Stimulated activated CD4-positive, alpha-beta T cell treated with anti-CD3 and anti-CD28 coated beads, Interleukin-1b, Interleukin-23, amount 100 ng/mL, for 48 hours (primary cell): ENCODE data around the gene C1QTNF9.
"Not testable (repeated sequence)": the region's sequence is repeated elsewhere in the genome, so short reads cannot be mapped to it uniquely, and the experiment has no call there.

Source experiments
- DNase-seq: peaks from one replicate; pipeline ENCODE4 v3.0.0-alpha.2; 2020

Gene C1QTNF9

DNA sequence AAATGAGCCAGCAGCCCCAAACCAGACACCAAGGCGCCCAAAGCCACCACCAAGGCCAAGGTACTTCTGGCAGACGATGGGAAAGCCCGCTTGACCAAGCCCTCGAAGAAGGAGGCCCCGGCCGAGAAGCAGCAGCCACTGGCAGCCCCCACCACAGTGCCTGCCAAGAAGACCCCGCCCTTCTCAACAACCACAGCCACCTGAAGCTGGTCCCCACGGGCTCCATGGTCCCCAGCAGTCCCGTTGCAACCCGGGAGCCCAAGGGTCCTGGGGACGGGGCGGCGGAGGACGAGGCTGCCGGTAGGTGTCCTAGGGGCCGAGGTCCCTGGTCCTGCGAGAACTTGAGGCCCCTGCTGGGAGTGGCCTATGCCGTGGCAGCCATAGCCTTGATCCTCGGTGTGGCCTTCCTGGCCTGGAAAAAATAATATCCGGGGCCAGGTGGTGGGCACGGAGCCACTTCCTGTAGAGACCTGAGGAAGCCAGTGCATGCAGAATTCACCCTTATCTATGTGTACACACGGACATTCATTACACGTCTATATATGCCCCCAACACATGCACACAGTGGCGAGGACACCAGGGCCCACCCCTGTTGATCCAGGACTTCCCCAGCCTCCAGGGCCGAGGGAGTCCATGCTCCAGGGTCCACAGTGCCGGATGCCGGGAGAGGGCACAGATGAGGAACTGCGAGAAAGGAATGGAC lies 13.8 kb downstream of the C1QTNF9 start:
- DNase-seq: no peak

DNA sequence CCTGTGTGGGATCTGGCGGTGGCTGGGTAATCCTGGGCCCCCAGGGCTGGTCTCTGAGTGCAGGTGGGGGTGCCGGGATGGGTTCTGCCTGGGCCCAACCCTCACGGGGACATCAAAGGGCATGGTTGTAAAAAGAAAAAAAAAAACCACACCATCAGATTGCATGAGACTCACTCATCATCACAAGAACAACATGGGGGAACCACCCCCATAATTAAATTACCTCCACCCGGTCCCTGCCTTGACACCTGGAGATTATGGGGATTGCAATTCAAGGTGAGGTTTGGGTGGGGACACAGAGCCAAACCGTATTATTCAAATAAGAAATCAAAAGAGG lies 14.3 kb downstream of the C1QTNF9 start:
- DNase-seq: no peak

DNA sequence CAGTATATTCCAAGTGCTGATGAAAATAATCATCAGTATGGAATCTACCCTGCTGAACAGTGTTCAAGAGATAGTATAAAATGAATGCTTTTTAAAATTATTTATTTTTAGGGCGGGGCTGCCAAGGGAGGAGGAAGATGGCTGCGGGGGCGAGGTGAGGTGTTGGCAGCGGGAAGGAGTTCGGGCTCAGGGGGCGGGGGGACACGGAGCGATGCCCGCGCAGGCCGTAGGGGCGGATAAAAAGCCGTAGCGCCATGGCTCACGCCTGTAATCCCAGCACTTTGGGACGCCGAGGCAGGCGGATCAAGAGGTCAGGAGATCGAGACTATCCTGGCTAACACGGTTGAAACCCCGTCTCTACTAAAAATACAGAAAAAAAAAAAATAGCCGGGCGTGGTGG lies 18.2 kb downstream of the C1QTNF9 start:
- not testable (repeated sequence) for DNase-seq

DNA sequence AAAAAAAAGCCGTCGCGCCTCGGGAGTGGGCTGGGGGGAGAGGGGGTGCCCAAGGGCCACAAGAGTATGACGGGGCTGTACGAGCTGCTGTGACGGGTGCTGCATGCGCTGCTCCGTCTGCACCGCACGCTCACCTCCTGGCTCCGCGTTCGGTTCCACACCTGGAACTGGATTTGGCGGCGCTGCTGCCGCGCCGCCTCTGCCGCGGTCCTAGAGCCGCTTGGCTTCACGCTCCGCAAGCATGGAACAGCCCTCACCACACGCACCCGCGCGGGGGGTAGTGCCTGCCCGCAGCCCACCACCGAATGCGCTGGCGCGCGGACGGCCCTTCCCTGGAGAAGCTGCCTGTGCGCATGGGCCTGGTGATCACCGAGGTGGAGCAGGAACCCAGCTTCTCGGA lies 18.8 kb downstream of the C1QTNF9 start:
- DNase-seq: no peak

DNA sequence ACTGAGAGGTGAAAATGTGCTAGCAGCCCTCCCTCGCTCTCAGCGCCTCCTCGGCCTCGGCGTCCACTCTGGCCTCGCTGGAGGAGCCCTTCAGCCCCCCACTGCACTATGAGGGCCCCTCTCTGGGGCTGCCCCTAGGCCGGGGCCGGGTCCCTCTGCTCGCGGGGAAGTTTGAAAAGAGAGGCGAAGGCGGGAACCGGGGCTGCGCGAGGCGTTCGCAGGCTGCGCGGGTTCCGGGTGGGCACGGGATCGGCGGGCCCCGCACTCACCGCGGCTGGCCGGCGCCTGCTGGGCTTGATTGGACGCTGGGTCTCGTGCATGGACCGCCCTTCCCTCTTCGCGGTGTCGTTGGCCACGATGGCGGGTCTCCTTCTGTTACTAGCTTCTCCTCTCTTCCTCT lies 29.3 kb downstream of the C1QTNF9 start:
- no peak for DNase-seq

DNA sequence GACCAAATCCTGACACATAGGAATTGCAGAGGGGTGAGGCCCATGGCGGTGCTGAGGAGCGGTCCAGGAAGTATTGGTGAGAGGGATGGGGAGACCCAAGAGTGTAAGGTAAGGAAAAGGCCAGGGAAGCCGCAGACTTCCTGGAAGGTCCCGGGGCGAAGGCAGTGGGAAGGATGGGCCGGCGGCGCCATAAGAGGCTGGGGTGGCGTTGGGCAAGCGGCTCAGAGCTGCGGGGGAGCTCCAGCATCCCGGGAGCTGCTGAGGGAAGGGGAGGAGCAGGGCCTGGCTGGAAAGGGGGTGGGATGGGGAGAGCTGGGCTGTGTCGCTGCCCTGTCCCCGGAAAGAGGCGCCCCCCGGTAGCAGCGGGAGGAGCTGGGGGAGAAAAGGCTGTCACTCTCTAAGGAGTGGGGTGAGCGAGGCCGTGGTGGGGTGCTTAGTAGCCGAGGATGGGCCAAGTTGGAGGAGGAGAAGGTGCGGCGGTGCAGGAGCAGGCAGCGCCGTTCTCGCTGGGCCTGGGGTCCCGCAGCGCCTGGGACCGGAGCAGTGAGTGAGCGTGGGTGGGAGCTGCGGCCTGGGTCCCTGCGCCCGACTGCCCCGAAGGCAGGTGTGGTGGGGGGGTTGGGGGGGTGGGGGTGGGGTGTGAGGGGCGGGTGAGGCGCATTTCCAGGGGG lies 30.7 kb downstream of the C1QTNF9 start:
- DNase-seq: no peak

- no peak for DNase-seq
These were observed 31.2 kb downstream of the C1QTNF9 start for GRCh38 chr13:24340608-24340955.

- no peak for DNase-seq
These were observed 32.1 kb downstream of the C1QTNF9 start for GRCh38 chr13:24341439-24341838.

GRCh38 chr13:24348385-24348784 lies 39.0 kb downstream of the C1QTNF9 start:
- no peak for DNase-seq

DNA sequence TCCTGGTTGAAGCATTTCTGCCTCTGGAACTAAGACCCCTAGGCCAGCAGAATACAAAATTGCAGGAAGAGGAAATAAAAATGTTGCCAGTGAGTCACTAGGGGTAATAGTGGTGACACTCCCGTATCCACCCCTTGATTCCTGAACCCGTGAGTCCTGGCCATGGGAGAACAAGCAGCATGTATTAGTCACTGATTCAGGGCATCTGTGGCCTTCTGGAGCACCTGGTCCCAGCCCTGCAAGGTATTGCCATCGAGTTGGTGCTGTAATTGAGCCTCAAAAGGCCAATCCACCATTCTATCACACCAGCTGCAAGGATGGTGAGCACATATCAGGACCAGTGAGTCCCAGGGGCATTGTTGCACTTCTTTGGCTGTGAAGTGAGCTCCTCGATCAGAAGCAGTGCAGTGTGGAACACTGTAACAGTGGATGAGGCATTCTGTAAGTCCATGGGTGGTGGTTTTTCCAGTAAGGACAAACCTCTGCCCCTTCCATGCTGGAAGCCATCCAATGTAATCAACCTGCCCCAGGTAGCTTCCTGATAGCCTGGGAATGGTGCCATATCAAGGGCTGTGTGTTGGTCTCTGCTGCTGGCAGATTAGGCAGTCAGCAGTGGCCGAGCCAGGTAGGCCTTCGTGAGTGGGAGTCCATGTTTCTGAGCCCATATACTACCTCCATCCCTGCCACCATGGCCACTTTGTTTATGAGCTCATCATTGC lies 39.6 kb downstream of the C1QTNF9 start:
- no peak for DNase-seq

DNA sequence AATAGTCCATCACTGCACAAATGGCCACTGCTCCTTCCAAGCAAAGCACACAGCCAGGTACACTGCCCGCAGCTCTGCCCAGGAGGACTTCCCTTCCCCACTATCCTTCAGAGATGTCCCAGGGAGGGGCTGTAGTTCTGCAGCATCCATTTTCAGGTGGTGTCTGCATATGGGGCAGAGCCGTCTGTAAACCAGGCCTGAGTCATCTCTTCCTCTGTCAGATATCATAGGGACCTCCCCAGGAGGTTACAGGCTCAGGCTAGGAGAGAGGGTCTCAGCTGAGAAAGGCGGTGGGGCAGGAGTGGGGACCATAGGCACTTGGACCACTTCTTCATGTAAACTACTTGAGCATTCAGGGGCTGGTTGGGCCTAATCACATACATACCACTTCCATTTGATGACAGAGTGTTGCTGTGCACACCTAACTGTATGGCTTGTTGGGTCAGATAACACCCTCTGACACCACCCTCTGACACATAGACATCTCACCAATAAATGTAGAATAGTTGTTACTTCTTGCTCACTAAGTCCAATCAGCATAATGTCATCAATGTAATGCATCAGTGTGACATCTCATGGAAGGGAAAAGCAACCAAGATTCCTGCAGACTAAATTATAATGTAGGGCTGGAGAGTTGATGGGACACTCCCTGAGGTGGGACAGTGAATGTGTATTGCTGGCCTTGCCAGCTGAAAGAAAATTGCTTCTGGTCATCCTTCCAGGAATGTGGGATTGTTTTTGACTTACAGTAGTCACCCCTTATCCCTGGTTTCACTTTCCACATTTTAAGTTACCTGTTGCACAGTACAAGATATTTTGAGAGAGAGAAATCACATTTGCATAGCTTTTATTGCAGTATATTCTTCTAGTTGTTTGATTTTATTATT lies 40.6 kb downstream of the C1QTNF9 start:
- DNase-seq: not testable (repeated sequence)

- no peak for DNase-seq
These were observed 42.0 kb downstream of the C1QTNF9 start for GRCh38 chr13:24351423-24351822.

DNA sequence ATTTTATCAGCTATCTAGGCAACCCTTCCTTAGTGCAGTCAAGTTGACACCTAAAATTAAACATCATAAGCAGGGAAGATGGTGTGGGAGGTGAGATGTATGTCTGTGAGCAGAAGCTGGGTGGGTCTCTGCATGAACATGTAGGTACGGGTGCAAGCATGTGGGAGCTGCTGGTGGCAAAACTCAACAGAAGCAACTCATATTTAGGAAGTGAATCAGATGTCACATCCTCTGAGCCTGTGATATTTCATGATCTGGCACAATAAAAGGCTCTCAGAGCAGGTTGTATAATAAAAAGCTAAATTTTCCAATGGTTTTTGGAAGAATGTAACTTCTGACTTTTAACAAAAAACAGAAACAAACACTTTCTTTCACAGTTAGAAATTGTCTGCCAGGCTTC lies 44.4 kb downstream of the C1QTNF9 start:
- DNase-seq: no peak

DNA sequence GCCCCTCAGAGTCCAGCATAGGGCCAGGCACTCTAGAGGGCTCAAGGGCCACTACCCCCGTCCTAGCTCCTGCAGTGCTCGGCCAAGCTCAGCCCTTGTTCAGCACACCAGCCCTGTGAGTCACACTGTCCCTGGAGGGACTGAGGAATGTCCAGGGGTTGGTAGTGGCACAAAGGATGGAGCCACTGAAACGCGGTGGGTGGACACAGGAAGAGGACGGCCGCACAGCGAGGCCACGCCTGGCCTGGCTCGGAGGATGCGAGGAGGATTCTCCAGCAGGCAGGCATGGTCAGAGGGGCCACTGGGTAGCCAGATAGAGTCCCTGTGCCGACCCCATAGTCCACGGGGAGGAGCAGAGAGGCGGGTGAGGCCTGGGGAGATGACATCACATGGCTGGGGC lies 45.7 kb downstream of the C1QTNF9 start:
- no peak for DNase-seq

- DNase-seq: no peak
These were observed 46.9 kb downstream of the C1QTNF9 start for GRCh38 chr13:24356270-24356669.

DNA sequence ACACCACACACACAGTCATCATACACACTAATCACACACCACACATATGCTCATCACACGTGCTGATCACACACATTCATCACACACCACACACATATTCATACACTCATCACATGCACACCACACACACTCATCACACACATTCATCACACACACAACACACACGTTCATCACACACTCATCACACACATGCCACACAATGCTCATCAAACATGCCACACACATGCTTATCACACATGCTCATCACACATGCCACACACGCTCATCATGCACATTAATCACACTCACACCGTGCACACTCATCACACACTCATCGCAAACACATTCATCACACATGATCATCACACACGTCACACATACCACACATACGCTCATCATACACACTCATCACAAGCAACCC lies 47.5 kb downstream of the C1QTNF9 start:
- DNase-seq: no peak

- DNase-seq: no peak
These were observed 48.4 kb downstream of the C1QTNF9 start for GRCh38 chr13:24357756-24358155.

DNA sequence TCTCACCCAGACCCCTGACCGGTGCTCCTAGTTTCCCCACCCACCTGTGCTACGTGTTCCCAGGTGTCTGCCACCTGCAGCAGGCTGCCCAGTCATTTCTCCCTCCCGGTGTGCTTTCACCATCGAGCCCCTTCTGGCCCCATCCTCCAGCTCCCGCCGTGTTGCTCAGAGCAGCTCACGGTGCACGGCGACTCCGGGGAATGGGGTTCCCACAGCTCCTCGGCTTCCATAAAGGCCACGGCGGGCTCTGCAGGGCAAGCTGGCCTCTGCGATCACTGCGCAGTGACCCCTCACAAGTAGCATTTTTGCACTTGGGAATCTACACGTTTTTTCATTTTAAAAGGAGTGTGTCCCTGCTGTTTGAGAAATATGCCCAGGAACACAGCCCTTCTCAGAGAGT lies 49.5 kb downstream of the C1QTNF9 start:
- not testable (repeated sequence) for DNase-seq

DNA sequence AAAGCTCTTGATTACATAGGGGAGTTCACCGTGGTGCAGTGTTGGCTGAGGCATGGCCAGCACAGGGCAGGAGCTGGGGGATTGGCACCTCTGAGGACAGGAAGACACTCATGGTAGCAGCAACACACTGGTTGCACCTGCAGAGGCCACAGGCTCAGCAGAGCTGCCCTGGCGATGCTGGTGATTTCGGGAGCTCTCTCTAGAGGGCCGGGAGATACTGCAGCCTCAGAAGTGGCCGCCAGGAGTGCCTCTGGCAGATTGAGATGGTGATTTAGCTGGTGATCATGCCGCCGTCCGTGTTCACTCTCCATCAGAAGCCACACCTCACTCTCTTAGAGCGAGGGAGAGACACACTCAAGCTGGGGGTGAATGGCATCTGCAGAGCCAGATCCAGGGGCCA lies 49.9 kb downstream of the C1QTNF9 start:
- DNase-seq: not testable (repeated sequence)

DNA sequence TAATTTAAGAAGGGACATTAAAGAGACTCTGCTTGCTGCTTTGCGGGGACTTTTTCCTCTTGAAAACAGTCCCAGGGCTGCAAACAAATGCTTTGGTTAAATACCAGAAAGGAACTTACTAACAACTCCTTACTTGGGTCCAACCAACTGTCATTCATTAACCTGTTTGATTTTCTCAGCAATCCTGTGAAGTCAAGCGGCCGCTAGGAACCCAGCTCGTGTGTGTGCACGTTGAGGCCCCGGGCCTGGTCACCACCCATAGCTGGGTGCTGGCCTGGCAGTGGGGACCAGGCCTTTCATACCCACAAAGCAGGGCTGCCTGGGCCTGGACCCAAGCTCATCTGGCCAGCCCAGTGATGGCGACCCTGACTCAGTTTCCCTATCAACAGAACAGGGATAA lies 50.7 kb downstream of the C1QTNF9 start:
- no peak for DNase-seq

DNA sequence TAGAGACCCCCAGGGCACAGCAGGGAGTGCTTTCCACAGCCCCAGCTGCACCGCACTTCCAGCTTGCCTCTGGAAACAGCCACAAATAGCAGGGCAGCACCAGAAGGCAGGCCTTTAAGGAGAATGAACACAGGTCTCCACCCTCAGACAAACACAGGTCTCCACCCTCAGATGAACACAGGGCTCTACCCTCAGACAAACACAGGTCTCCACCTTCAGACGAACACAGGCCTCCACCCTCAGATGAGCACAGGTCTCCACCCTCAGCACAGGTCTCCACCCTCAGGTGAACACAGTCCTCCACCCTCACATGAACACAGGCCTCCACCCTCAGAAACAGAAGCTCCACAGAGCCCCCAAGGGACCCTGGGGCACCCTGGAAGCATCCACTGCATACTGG lies 51.7 kb downstream of the C1QTNF9 start:
- DNase-seq: no peak

GRCh38 chr13:24361852-24362366 lies 52.5 kb downstream of the C1QTNF9 start:
- DNase-seq: no peak

DNA sequence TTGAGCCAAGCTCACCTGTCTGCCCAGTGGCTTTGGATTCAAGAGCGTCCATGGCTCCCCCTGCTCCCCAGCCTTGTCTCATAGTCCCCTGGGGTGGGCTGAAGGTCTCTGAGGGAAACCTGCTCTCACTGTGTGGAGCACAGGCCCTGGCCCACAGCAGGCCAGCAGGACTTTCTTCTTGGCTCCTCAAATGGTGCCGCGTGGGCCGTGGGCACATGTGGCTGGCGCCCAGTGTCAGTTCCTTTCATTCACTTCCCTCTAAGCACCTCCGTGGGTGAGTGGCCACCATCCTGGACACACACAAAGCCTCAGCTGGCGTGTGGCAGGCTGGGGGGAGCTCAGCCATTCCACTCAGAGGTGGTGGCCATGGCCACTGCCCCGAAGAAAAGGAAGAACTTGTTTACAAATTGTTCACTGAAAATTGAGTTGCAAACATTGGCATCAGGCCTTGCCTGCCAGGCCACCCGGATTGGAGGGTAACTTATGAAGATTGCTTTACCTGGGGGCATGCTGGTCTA lies 53.1 kb downstream of the C1QTNF9 start:
- DNase-seq: no peak
